GM18870 (cell line): Measurements from ENCODE around the gene GTSF1L.

Experiments used
- ATAC-seq: cut with Tn5 transposase; IDR thresholded peaks from one replicate; pipeline ENCODE4 v1.9.1; 2021; ENCODE audit warnings: moderate library complexity; ENCODE audit not compliant: unreplicated experiment

The GTSF1L gene

DNA sequence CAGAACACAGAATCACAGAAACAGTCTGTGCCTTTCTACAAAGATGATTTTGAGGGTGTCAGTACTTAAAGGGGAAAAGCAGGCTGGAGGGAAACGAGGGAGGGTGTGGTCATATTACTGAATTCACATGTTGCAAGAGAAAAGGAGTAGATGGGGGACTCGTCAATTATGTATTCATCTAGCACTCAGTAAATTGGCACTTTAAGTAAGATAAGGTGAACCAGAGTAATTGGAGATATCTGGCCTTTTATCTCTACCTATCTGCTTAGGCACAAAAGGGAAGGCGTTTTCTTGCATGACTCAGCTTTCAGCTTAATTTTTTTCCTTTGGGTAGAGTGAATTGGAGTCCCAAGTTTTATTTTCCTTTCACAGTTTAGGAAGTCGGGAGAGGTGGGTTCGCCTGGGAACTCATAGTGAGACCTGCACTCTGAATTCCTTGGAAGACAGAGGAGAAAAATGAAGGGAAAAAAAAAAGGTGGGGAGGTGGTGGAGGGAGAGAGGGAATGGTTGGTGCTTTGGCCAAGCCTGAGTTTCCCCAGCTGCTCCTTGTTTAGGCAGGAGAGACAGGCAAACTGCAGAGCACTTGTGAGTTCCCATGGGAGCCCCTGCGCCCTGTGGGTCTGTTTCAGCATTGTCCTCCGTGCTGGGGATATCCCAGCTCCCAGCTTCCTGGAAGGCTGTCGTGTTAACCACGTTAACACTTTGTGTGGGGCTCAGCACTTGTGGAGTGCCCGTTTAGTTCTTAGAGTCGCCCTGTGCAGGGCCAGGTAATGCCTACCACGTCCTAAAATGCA, 19.7 kb upstream of the GTSF1L start:
- ATAC-seq: no peak

DNA sequence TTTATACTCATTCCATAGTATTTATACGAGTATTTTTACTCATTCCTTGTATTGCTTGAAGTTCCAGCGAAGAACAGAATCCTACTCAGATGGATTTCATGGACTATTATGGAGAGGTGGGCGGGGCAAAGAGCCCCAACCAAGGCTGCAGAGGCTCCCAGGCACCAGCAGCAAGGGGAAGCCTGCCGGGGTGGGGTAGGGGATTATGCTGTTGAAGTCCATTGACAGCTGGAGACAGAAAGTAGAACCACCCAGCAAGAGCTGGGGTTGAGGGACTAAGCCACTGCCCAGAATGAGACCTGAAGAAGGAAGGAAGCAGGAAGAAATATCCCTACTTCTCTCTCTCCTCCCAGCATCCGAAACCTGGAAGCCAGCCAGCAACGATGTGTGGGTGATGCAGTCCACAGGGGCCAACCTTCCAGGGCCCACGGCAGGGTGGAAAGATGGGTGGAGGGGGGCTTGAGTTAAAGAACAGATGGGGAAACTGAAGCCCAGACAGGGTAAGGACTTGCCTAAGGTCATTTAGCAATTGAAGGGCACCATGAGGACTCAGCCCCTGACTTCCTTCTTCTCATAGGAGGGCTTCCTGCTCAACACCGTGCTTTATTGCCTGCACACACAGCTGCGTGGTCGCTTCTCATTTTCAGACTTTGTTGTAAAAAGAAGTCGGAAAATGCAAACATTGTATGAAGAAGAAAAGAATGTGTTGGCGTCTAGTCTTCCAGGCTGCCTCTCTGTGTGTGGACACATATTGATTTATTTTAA, 18.3 kb upstream of the GTSF1L start:
- no peak for ATAC-seq

DNA sequence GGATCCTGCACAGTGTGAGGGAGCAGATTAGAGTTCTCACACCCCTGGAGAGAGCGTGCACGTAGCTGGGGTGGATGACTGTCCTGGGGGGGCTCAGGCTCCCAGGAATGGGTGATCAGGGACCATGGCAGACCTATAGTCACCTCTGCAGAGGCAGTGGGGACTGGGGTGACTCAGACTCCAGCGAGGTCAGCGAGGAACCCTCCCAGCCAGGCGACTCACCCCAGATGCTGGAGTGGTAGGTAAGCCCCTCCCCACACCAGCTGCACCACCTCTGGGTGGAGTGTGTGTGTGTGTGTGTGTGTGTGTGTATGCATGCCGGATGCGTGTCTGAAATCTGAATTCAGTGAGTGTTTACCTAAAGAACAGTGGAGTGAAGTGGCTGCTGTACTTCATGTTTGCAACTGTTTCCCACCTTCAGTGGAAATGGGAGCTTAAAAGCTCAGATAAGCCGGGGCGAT, 17.4 kb upstream of the GTSF1L start:
- no peak for ATAC-seq

DNA sequence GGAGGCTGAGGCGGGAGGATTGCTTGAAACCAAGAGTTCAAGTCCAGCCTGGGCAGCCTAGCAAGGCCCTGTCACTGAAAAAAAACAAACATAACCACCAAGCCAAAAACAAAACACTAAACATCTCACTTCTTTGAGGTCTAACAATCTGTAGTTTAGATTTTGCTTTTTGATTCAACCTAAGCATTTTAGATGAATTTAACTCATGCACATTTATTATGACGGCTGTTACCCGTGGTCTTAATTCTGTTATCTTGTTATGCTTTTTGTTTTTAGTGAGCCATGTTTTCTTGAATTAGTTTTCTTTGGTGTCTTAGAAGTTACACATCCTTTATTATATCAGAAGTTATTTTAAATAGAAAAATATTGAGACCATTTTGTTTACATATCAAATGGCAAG, 13.8 kb upstream of the GTSF1L start:
- no peak for ATAC-seq

DNA sequence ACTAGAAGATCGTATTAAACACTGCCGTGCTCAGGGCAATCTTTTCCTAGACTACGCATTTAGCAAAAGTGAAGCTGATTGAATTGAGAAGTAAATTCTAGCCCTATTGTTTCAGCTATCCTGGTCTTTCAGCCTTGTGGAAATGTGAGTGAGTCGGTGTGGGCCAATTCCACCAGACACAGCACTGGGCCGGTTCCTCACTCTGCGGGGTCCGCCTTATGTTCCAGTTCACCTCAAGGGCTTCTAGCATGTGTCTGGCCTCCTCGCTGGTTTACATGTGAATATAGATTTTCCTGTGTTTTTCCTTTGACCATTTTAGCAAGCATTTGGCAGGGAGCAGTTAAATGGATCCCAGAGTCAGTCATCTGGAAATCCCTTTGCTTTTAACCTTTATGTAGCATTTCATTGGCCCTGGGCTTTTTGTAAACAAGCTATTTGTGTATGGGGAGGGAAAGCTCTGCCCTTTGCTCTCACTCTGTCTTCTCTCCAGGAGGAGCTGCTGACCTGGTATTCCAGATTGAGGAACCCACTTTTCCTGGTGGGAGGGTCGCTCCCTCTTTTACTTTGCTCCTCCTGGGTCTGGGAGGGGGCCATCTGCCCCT, 12.4 kb upstream of the GTSF1L start:
- ATAC-seq: no peak

DNA sequence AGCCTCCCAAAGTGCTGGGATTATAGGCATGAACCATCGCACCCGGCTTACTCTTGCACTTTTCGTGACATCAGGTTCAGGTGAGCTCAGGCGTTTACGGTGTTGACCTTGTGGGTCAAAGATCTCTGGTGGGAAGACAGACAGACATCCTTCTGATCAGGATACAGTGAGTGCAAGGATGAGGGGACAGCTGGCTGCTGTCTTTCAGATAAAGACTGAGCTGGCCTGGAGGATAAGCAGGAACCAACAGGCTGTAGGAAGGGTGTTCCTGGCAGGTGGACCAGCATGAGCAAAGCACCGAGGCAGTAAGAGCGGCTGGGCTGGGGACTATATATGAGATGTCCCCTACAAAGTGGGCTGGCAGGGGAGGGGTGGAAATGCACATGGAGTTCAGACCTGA, 11.1 kb upstream of the GTSF1L start:
- no peak for ATAC-seq

DNA sequence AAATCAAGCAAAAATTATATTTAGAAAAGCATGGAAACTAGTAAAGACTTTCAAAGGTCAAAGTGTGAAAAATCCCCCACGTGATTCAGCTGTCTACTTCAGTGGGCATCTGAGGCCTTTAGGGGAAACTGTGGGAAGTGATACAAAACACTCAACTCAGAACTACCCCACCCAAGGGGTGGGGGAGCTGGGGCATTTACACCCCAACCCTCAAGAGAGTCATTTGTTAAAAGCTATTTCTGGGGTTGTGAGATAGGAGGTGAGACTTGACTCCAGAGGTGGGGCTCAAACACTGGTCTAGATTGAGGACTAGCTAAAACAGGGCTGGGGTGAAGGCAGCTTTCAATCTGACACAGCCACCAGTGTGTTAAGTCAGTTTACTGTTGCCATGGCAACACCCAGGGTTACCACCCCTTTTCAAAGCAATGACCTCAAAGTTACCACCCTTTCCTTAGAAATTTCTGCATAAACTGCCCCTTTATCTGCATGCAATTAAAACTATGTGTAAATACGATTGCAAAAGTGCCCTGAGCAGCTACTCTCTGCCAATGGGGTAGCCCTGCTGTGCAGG, 9.9 kb upstream of the GTSF1L start:
- ATAC-seq: peak; percentile 69

DNA sequence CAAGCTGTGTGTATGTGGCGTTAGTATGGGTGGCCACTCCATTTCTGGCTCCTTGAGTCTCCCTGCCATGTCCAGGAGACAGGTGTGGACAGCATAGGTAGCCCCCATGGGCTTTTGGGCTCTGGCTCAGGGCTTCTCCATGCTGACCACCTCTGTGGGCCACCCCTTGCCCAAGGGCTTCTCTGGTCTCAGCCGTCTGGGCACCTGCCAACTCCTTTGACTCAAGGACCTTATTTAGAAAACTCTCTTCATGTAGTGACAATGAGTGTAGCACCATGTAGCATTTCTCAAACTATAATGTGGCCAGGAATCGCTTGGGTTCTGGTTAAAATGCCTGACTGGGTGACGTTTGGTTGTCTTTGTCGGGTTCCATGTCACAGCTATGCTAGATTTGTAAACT, 5.1 kb upstream of the GTSF1L start:
- ATAC-seq: no peak

DNA sequence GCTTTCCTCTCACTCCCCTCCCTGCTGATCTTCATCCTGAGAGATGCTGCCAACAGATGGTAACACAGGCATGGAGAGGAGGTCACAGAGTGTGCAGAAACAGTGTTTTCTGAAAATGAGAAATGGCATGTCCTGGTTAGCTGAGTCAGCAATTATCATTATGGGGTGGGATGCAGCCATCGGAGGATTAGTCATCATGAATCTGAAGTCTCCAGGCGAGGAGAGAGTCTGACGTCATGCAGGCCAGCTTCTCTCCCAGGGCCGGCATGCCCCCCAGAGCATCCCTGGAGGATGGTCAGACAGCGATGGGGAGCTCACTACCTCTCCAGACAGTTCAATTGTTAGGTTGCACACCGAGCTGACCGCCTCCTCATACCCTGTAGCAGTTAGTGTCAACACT, 4.7 kb upstream of the GTSF1L start:
- no peak for ATAC-seq

DNA sequence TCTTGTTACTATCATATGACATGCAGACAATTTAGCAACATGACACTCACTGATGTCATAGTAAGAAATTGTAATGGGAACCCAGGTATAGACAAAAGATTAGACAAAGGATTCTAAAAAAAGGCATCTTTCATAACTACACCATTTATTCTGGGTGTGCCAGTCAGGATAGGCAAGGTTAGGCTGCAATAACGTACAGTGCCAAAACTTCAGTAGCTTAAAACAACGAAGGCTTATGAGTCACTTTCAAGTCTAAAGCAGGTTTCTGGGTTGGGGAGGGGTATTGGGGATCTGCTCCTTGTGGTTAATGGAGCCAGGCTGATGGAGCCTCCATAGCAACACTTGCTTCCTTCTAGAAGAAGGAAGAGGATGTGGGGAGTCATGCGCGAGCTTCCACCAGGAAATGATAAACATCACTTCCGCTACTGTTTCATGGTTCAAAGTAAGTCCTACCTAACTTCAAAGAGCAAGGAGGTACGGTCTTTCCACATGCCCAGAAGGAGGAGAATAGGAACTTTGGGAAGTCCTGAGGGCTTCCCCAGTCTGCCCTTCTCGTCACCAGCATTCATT, 2.0 kb upstream of the GTSF1L start:
- ATAC-seq: no peak

DNA sequence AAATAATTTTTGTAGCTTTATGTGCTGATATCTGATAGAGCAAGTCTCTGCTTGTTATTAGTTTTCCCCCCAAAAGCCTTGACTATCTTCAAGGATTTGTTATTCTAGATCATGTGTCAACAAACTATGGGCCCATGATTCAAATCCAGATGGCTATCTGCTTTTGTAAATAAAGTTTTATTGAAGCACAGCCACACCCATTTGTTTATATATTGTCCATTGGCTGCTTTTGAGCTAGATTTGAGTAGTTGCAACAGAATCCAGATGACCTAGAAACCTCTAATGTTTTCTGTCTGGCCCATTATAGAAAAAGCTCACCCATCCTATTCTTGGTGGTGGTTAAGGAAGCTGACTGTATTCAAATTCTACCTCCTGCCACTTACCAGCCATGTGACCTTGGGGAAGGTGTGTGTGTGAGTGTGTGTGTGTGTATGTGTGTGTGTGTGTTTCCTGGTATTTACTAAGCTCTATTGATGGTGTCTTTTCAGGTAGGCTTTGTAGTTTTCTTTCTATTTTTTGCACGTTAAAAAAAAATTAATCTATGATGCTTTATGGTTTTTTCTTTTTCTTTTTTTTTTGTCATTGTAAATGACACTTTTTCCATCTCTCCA, 1.3 kb upstream of the GTSF1L start:
- no peak for ATAC-seq

DNA sequence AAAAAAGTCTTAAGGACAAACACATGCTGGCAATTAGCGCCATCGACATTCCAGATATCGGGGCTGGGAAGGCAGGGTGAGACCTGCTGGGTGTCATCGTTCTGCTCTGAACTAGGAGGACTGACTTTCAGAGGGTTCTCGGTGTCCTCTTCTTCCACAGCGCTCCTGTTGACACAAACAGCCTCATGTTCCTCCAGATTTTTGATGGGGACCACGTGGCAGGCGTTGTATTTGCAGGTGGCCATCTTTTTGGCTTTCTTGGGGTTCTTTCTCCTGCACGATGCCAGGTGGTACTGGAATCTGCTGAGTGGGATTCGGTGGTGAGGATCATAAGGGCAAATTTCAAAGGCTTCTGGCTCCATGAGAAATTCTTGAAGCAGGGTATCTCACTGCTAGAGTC, 469 bp downstream of the GTSF1L start:
- ATAC-seq: no peak

DNA sequence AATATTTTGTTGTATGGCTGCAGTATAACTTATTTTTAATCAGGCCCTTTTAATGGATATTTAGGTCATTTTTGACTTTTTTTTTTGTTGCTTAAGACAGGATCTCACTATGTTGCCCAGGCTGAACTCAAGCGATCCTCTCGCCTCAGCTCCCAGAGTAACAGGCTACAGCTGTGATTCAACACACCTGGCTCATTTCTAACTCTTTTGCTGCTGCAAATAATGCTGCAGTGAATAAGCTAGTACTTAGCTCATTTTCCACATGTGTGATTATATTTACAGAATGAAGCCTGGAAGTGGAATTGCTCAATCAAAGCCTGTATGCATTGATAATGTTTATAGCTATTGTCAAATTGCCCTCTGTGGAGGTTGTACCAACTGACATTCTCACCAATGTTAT, 1.1 kb downstream of the GTSF1L start:
- ATAC-seq: no peak

DNA sequence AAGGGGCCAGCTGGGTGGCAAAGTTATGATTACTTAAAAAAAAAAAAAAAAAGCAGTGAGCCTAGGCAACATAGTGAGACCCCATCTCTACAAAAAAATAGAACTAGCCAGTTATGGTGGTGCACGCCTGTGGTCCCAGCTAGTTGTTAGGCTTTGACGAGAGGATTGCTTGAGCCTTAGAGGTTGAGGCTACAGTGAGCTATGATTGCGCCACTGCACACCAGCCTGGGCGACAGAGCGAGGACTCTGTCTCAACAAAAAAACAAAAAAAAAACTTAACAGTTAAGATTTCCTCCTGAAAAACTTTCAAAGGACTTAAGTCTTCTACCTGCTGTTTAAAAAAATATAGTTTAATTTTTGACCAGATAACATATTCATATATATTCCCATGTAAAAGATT, 2.4 kb downstream of the GTSF1L start:
- no peak for ATAC-seq

DNA sequence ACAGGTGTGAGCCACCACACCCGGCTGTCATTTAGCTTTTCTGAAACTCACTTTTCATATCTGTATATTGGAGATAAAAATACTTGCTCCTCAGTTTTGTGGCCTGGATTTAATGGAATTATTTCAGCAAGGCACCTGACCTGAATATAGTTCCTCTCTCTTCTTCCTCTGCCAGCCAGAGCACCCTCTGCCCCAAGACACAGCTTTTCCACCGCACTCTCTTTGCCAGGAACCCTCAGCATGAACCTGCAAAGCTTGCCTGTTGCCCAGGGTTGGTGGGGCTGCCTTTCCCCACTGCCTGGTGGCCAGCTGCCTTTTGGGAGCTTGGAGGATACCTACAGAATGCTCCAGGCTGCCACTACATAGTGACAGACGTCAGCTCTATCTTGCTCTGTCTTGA, 3.1 kb downstream of the GTSF1L start:
- no peak for ATAC-seq

DNA sequence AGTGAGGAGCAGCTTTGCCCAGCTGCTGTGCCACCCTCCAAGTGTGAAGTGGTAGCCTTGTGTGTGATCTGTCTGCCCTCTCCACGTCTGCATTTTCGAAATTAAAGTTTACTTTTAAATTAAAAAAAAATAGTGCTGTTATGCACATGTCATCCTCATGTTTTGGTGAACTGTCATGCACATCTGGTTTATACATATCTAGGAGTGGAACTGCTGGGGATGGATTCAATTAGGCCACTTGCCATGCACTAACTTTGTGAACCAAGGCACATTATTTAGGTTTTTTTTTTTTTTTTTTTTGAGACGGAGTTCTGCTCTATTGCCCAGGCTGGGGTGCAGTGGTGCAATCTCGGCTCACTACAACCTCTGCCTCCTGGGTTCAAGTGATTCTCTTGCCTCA, 3.6 kb downstream of the GTSF1L start:
- ATAC-seq: no peak

DNA sequence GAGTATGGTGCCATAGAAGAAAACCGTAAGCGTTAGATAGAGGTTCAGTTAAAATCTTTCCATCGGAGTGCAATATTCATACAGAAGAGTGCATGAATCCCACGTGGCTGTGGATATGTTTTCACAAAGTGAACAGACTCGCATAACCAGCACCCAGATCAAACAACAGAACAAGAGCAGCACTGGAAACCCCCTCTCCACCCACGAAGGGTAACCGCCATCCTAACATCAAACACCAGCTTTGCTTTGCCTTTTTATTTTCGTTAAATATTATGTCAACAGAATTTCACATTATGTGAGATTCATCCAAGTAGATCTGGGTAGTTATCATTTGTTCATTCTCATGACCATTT, 4.7 kb downstream of the GTSF1L start:
- no peak for ATAC-seq

DNA sequence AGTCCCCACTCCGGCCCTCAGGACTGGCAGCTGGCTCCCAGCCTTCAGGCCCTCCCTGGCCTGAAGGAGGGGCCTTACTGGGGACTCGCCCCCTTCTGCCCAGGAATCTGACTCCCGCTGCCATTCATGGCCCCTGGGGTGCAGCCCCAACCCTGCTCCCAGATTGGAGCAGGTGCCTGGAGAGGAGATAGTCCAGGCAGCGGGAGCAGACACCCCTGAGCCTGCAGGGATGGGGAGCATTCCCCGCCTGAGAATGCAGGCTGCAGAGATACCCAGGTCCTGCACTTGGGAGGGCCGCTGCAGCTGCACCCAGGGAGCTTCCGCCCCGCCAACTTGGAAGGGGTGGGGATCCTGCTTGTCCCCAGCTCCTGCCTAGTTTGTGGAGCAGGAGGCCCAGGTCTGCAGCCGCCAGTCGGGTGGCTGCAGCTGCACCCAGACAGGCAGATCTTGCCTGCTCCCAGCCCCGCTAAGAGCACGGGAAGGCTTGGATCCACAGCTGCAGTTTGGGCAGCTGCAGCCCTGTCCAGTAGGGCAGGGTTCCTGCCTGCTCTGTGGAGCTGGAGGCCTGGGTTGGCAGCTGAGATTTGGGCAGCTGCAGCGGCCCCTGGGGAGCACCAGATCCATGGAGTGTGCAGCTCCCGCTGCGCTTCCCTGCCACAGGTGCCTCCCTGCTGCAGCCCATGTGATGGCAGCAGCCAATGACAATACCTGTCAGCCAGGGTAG, 5.2 kb downstream of the GTSF1L start:
- no peak for ATAC-seq

DNA sequence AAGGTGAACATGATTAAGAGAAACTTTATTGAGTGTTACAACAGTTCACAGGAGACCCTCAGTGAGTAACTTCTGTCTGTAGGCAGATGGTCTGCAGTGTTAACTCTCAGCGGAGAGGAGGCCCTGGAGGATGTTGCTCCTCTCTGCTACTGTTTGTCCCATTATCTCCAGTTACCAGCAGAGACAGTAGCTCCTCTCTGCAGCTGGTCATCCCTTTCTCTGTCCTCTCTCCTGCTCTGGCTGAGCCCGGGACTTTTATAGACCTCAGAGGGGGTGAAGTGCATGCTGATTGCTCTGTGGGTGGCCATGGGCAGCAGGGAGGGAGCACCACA, 5.7 kb downstream of the GTSF1L start:
- no peak for ATAC-seq

DNA sequence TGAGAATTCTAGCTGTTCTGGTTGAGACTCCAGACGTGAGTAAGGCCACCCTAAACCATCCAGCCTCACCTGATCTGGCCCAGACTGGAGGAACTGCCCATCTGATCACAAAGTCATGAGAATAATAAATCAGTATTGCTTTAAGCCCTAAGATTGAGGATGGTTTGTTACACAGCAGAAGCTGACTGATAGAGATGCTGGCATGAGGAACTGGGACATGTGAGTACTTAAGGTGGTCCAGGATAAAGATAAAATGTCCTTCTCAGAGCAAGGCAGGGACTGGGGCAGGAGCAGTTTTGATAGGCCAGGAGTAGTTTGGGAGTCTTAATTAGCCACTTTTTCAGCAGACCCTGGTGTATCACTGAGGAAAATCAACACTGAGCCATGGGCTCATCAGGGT, 6.8 kb downstream of the GTSF1L start:
- no peak for ATAC-seq

DNA sequence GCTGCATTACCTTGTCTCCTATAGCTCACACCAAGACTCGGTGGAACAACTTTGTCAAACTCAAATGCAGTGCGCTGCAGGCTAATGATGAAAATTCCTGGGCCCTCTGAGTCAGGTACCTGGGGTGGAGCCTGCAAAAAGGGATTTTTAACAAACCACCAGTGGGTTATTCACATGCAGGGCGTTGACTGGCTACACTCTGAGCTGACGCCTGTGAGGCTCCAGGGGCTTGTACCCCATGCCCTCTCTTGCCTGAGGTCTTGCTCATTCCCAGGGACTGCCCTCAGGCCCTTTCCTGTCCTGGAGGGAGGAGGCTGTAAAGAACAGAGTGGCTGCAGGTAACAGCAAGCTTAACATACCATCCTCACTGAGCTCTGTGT, 9.2 kb downstream of the GTSF1L start:
- no peak for ATAC-seq
